ENCODE measurements around the gene ITSN1.
"Not testable (repeated sequence)": the region's sequence is repeated elsewhere in the genome, so short reads cannot be mapped to it uniquely, and the experiment has no call there.

Gene ITSN1

DNA sequence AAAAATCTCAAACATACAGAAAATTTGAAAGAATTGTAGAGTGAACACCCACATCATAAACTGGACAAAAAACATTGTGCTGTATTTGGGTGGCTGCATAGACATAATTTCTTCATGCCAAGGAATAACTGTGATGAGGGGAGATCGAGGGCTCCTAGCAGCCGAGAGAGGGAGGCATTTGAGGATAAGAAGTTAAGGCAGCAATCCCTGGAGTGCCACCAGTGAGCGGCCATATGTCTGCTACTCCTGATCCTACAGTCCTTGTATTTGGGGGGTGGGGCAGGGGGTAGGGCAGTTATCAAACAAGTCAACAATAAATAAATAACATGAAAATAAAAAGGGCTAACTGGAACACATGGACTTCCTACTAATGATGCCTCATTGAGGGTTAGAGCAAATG, 218.8 kb downstream of the ITSN1 start:
- Histone ChIP-seq H3K36me3 (no peaks in the 10 kb centered on the region), H3K9me3 (no peaks in the 10 kb centered on the region), H3K27me3 (no peaks in the 10 kb centered on the region)

GRCh38 chr21:33863191-33863590, 220.9 kb downstream of the ITSN1 start:
- not testable (repeated sequence) for H3K4me3 ChIP-seq (ENCODE audit: low read depth in 1 of 2, low read length in 1 of 2); H3K27ac ChIP-seq; H3K4me1 ChIP-seq (ENCODE audit: control insufficient read depth in 1 of 2, insufficient read depth in 1 of 2, low read depth in 1 of 2, low read length in 1 of 2); H3K9me3 ChIP-seq; H3K36me3 ChIP-seq; H3K27me3 ChIP-seq

More for the DNA sequence above, 218.8 kb downstream of the ITSN1 start:
- no peak overlapping the region for H3K27ac ChIP-seq
- TF ChIP-seq, protein P1, sequence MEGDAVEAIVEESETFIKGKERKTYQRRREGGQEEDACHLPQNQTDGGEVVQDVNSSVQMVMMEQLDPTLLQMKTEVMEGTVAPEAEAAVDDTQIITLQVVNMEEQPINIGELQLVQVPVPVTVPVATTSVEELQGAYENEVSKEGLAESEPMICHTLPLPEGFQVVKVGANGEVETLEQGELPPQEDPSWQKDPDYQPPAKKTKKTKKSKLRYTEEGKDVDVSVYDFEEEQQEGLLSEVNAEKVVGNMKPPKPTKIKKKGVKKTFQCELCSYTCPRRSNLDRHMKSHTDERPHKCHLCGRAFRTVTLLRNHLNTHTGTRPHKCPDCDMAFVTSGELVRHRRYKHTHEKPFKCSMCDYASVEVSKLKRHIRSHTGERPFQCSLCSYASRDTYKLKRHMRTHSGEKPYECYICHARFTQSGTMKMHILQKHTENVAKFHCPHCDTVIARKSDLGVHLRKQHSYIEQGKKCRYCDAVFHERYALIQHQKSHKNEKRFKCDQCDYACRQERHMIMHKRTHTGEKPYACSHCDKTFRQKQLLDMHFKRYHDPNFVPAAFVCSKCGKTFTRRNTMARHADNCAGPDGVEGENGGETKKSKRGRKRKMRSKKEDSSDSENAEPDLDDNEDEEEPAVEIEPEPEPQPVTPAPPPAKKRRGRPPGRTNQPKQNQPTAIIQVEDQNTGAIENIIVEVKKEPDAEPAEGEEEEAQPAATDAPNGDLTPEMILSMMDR (IDR thresholded peaks at IDR 0.05) = no peak
- H3K4me1 ChIP-seq (ENCODE audit: control insufficient read depth in 1 of 2, insufficient read depth in 1 of 2, low read depth in 1 of 2, low read length in 1 of 2) = no peaks in the 10 kb centered on the region
- no peak overlapping the region for H3K4me3 ChIP-seq (ENCODE audit: low read depth in 1 of 2, low read length in 1 of 2)

- H3K36me3 ChIP-seq = no peaks in the 10 kb centered on the region
- H3K4me1 ChIP-seq (ENCODE audit: control insufficient read depth in 1 of 2, insufficient read depth in 1 of 2, low read depth in 1 of 2, low read length in 1 of 2) = no peaks in the 10 kb centered on the region
- TF ChIP-seq, protein P1 (IDR thresholded peaks at IDR 0.05) = no peak
- no peaks in the 10 kb centered on the region for H3K9me3 ChIP-seq
- H3K27me3 ChIP-seq = no peaks in the 10 kb centered on the region
- no peak overlapping the region for H3K4me3 ChIP-seq (ENCODE audit: low read depth in 1 of 2, low read length in 1 of 2)
- no peak overlapping the region for H3K27ac ChIP-seq
These were observed 221.8 kb downstream of the ITSN1 start for GRCh38 chr21:33864150-33864549.

DNA sequence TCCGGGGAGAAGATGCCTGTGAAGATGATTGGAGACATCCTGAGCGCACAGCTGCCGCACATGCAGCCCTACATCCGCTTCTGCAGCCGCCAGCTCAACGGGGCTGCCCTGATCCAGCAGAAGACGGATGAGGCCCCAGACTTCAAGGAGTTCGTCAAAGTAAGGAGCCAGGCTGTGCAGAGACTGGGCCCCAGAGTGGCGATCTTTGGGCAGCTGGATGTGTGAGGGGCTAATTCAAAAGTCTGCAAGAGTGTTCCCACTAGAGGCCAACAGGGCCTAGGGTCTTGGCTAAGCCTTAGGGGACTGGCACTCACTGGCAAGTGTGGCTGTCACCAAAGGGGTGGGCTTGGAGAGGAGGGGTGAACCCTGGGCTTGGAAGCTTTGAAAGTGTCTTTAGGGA, 222.9 kb downstream of the ITSN1 start:
- TF ChIP-seq, protein P1 (IDR thresholded peaks at IDR 0.05) = no peak
- Histone ChIP-seq H3K9me3 (no peaks in the 10 kb centered on the region), H3K27ac (no peak overlapping the region), H3K36me3 (no peaks in the 10 kb centered on the region), H3K27me3 (no peaks in the 10 kb centered on the region), H3K4me3 (ENCODE audit: low read depth in 1 of 2, low read length in 1 of 2) (no peak overlapping the region), H3K4me1 (ENCODE audit: control insufficient read depth in 1 of 2, insufficient read depth in 1 of 2, low read depth in 1 of 2, low read length in 1 of 2) (no peaks in the 10 kb centered on the region)

DNA sequence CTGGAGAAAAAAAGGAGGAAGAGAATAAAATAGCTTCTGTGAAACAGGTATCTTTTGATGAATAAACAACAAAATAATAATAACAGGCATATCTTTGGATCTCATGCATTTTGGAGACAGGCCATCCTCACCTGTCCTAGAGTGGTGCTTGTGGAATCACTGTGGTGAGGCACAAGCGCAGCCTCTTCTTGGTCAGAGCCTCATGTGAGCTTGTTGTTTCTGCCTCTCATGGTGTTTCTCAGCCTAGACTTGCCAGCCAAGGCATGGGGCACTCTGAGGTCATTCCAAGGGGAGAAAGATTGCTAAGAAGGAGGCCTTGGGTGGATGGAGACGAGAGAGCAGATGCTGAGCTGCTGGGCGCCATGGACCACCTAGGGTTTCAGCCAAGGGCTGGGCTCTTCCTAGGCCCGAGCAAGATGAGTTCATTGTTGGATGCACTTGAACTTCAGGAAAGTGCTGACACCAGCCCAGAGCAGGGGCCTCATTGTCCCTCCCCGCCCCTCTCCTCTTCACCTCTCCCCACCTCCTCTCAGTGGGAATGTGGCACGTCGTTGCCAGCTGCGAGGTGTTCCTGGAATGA, 223.8 kb downstream of the ITSN1 start:
- Histone ChIP-seq H3K36me3 (no peaks in the 10 kb centered on the region), H3K27ac (no peak overlapping the region), H3K27me3 (no peaks in the 10 kb centered on the region)

DNA sequence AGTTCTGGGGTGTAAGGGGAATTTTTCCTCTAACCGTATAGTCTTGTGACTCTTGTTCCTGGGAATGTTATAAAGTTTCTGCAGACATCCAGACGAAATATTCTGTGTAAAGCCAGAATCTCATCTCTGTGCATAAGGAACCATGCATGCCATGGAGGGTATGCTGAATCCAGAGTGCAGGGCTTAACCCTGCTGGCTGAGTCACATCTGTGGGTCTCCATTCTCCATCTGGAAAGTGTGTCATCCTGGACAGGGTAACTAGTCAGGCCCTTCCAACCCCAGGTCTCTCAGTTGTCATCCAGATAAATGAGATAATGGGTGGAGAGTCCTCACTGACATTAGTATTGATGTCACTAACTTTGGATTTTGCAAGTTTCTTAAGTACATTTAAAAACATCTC, 224.5 kb downstream of the ITSN1 start:
- H3K27me3 ChIP-seq = no peaks in the 10 kb centered on the region
- no peaks in the 10 kb centered on the region for H3K9me3 ChIP-seq
- H3K4me1 ChIP-seq (ENCODE audit: control insufficient read depth in 1 of 2, insufficient read depth in 1 of 2, low read depth in 1 of 2, low read length in 1 of 2) = peaks cover 3 to 9% of the 10 kb centered on the region in 2 experiments
- no peak overlapping the region for H3K27ac ChIP-seq
- H3K36me3 ChIP-seq = no peaks in the 10 kb centered on the region
- TF ChIP-seq, protein P1 (IDR thresholded peaks at IDR 0.05) = no peak
- no peak overlapping the region for H3K4me3 ChIP-seq (ENCODE audit: low read depth in 1 of 2, low read length in 1 of 2)

More for the DNA sequence above, 223.8 kb downstream of the ITSN1 start:
- Histone ChIP-seq H3K9me3 (no peaks in the 10 kb centered on the region), H3K4me1 (ENCODE audit: control insufficient read depth in 1 of 2, insufficient read depth in 1 of 2, low read depth in 1 of 2, low read length in 1 of 2) (peaks cover 3 to 7% of the 10 kb centered on the region in 2 experiments), H3K4me3 (ENCODE audit: low read depth in 1 of 2, low read length in 1 of 2) (no peak overlapping the region)
- TF ChIP-seq, protein P1 (IDR thresholded peaks at IDR 0.05) = no peak

- not testable (repeated sequence) for H3K9me3 ChIP-seq; H3K27me3 ChIP-seq; H3K4me1 ChIP-seq (ENCODE audit: control insufficient read depth in 1 of 2, insufficient read depth in 1 of 2, low read depth in 1 of 2, low read length in 1 of 2); H3K4me3 ChIP-seq (ENCODE audit: low read depth in 1 of 2, low read length in 1 of 2); H3K36me3 ChIP-seq; H3K27ac ChIP-seq
These were observed 225.6 kb downstream of the ITSN1 start for GRCh38 chr21:33867868-33868267.
